KOPT-K1 (cell line): Measurements from ENCODE around the gene GBP3.
"Not testable (repeated sequence)": the region's sequence is repeated elsewhere in the genome, so short reads cannot be mapped to it uniquely, and the experiment has no call there.

Experiments
- H3K27ac ChIP-seq: fragments of 200-600 bp; sonication (generic); 2 replicates; pipeline ENCODE4 v1.5.1; 2016; ENCODE audit warnings: antibody characterized with exemption, mild to moderate bottlenecking, low read depth, low read length; ENCODE audit not compliant: poor library complexity, severe bottlenecking
- H3K36me3 ChIP-seq: fragments of 200-600 bp; sonication (generic); 2 replicates; pipeline ENCODE4 v1.5.1; 2017; ENCODE audit warnings: antibody characterized with exemption, mild to moderate bottlenecking, low read length, moderate library complexity; ENCODE audit not compliant: insufficient read depth
- H3K9me3 ChIP-seq: fragments of 200-600 bp; sonication (generic); 2 replicates; pipeline ENCODE4 v1.5.1; 2017; ENCODE audit warnings: antibody characterized with exemption, low read length, mild to moderate bottlenecking; ENCODE audit not compliant: insufficient read depth, poor library complexity, severe bottlenecking

Gene GBP3

GRCh38 chr1:89046318-89047183 is 23.9 kb upstream of the GBP3 start:
- not testable (repeated sequence) for H3K27ac ChIP-seq, H3K36me3 ChIP-seq
- H3K9me3 ChIP-seq, result peaks cover 18% of the 10 kb centered on the region

- no peaks in the 10 kb centered on the region; the same call in 1 of the 2 replicates for H3K36me3 ChIP-seq
- peaks cover 18% of the 10 kb centered on the region for H3K9me3 ChIP-seq
- no peak overlapping the region for H3K27ac ChIP-seq
Measured at GRCh38 chr1:89044970-89045721, 22.5 kb upstream of the GBP3 start.

- H3K27ac ChIP-seq, result no peak overlapping the region
- H3K9me3 ChIP-seq, result peaks cover 18% of the 10 kb centered on the region
- no peaks in the 10 kb centered on the region; the same call in 1 of the 2 replicates for H3K36me3 ChIP-seq
Measured at GRCh38 chr1:89043940-89044339, 21.3 kb upstream of the GBP3 start.

- H3K36me3 ChIP-seq, result no peaks in the 10 kb centered on the region
- H3K27ac ChIP-seq, result no peak overlapping the region
- peaks cover 18% of the 10 kb centered on the region for H3K9me3 ChIP-seq
Measured at GRCh38 chr1:89042491-89042890, 19.8 kb upstream of the GBP3 start.

- peaks cover 18% of the 10 kb centered on the region for H3K9me3 ChIP-seq
- no peaks in the 10 kb centered on the region for H3K36me3 ChIP-seq
- H3K27ac ChIP-seq, result no peak overlapping the region
Measured at GRCh38 chr1:89041721-89042120, 19.1 kb upstream of the GBP3 start.

GRCh38 chr1:89041119-89041641 is 18.5 kb upstream of the GBP3 start:
- Histone ChIP-seq H3K9me3 (peaks cover 18% of the 10 kb centered on the region), H3K27ac (no peak overlapping the region), H3K36me3 (no peaks in the 10 kb centered on the region)

GRCh38 chr1:89040315-89040626 is 17.6 kb upstream of the GBP3 start:
- H3K27ac ChIP-seq, result no peak overlapping the region
- H3K9me3 ChIP-seq, result peaks cover 18% of the 10 kb centered on the region
- H3K36me3 ChIP-seq, result no peaks in the 10 kb centered on the region

- Histone ChIP-seq H3K36me3 (no peaks in the 10 kb centered on the region), H3K27ac (no peak overlapping the region), H3K9me3 (peaks cover under 1% of the 10 kb centered on the region)
Measured at GRCh38 chr1:89037186-89037585, 14.5 kb upstream of the GBP3 start.

- no peak overlapping the region for H3K27ac ChIP-seq
- H3K9me3 ChIP-seq, result no peaks in the 10 kb centered on the region
- no peaks in the 10 kb centered on the region for H3K36me3 ChIP-seq
Measured at GRCh38 chr1:89035080-89035479, 12.4 kb upstream of the GBP3 start.

- H3K27ac ChIP-seq, H3K36me3 ChIP-seq, H3K9me3 ChIP-seq: not testable (repeated sequence)
Measured at GRCh38 chr1:89034004-89034403, 11.3 kb upstream of the GBP3 start.

- H3K9me3 ChIP-seq, H3K27ac ChIP-seq, H3K36me3 ChIP-seq: not testable (repeated sequence)
Measured at GRCh38 chr1:89029051-89029450, 6.4 kb upstream of the GBP3 start.

- Histone ChIP-seq H3K9me3 (peaks cover 10% of the 10 kb centered on the region), H3K36me3 (no peaks in the 10 kb centered on the region), H3K27ac (no peak overlapping the region)
Measured at GRCh38 chr1:89025928-89026327, 3.3 kb upstream of the GBP3 start.

GRCh38 chr1:89023026-89023425 is 360 bp upstream of the GBP3 start:
- Histone ChIP-seq H3K27ac (peak overlapping the region; percentile 90), H3K9me3 (peaks cover 10% of the 10 kb centered on the region), H3K36me3 (peaks cover 25% of the 10 kb centered on the region)

GRCh38 chr1:89018318-89018717 is 4.3 kb downstream of the GBP3 start:
- not testable (repeated sequence) for H3K27ac ChIP-seq, H3K9me3 ChIP-seq
- H3K36me3 ChIP-seq, result peaks cover 72% of the 10 kb centered on the region

- no peaks in the 10 kb centered on the region for H3K9me3 ChIP-seq
- H3K36me3 ChIP-seq, result peaks cover 92% of the 10 kb centered on the region
- no peak overlapping the region for H3K27ac ChIP-seq
Measured at GRCh38 chr1:89008511-89008910, 14.2 kb downstream of the GBP3 start.
